ENCODE results near the gene PLOD3.

PLOD3 gene

DNA sequence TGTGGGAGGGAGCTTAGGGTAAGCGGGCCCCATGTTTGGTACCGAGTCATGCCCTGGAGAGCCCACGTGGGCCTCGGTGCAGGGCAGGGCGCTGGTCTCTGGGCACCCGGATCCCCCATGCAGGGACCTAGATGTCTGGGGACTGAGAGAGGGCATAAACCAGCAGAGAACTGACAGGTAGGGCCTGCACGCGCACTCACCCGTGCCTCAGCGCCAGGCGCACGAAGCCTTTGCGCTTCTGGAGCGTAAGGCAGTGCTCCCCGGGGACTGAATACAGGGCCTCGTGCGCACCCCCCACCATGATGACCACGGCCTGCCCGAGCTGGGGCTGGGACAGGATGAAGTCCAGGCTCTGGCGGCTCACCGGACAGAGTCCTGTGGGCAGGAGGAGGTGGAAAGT lies 19.4 kb downstream of the PLOD3 start:
- no peak for TF ChIP-seq POLR2A (IDR thresholded peaks at IDR 0.05; ENCODE audit: low read depth, low read length)
- no peak for FAIRE-seq

DNA sequence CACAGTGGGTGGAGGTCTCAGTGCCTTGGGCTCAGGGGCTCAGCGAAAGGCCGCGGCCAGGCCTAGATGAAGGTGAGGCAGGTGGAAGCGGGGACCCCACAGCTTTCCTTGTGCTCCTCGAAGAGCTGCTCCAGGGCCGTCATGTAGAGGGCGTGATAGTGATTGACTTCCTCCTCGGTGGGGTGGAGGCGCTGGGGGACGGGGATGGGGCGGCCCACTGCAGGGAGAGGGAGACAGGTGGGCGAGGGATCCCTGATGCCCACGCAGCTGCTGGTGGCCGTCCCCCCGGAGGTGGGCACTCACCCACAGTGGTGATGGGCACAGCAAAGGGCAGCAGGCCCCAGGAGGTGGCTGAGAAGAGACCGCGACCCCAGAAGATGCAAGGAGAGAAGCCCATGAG lies 21.5 kb downstream of the PLOD3 start:
- no peak for DNase-seq (ENCODE audit: insufficient read length, low spot score)
- no peak for FAIRE-seq
- TF ChIP-seq POLR2A (IDR thresholded peaks at IDR 0.05; ENCODE audit: low read depth, low read length), result no peak

More for the DNA sequence above, 19.4 kb downstream of the PLOD3 start:
- no peak for DNase-seq (ENCODE audit: insufficient read length, low spot score)

DNA sequence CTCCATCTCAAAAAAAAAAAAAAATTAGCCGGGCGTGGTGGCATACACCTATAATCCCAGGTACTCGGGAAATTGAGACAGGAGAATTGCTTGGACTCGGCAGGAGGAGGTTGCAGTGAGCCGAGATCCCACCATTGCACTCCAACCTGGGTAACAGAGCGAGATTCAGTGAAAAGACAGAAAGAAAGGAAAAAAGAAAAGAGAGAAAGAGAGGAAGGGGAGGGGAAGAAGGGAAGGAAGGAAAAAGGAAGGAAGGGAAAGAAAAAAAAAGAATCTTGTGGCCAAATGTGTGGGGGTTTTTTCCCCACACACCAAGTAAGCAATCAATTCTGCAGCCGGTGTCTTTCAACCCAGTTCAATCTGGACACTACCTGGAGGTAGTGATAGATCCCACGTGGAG lies 28.3 kb downstream of the PLOD3 start:
- FAIRE-seq, result no peak
- TF ChIP-seq POLR2A (IDR thresholded peaks at IDR 0.05; ENCODE audit: low read depth, low read length), result no peak
- no peak for DNase-seq (ENCODE audit: insufficient read length, low spot score)

DNA sequence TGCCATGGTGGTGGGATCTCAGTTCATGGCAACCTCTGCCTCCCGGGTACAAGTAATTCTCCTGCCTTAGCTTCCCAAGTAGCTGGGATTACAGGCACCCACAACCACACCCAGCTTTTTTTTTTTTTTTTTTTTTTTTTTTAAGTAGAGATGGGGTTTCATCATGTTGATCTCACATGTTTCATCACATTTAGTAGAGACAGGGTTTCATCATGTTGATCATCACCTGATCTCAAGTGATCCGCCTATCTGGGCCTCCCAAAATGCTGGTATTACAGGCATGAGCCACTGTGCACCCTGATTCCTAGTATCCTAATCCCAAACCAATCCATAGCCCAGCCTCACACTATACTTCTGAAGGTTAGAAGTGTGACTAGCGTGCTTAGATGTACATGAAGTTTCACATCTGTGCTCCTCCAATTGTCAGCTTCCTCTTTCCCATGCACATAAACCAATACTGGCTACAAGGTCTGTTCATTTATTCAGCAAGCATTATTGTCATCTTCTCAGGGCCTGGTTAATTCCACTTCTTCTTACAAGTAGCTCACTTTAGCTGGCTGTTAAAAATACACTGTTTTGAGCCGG lies 30.4 kb downstream of the PLOD3 start:
- FAIRE-seq (no peak), DNase-seq (ENCODE audit: insufficient read length, low spot score) (no peak)
- no peak for TF ChIP-seq POLR2A (IDR thresholded peaks at IDR 0.05; ENCODE audit: low read depth, low read length)

DNA sequence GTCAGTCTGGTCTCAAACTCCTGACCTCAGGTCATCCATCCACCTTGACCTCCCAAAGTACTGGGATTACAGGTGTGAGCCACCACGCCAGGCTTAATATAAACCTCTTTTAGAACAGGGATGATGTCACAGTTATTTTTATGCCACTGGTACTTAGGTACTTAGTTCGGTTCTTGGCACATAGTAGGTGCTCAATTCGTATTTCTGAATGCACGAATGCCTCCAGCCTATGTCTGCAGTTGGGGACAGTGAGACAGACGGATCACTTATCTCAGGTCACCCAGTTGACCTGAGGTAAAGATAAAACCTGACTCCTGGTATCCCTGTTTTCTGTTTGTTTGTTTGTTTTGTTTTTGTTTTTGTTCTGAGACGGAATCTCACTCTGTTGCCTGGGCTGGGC lies 31.2 kb downstream of the PLOD3 start:
- FAIRE-seq (no peak), DNase-seq (ENCODE audit: insufficient read length, low spot score) (no peak)
- no peak for TF ChIP-seq POLR2A (IDR thresholded peaks at IDR 0.05; ENCODE audit: low read depth, low read length)

DNA sequence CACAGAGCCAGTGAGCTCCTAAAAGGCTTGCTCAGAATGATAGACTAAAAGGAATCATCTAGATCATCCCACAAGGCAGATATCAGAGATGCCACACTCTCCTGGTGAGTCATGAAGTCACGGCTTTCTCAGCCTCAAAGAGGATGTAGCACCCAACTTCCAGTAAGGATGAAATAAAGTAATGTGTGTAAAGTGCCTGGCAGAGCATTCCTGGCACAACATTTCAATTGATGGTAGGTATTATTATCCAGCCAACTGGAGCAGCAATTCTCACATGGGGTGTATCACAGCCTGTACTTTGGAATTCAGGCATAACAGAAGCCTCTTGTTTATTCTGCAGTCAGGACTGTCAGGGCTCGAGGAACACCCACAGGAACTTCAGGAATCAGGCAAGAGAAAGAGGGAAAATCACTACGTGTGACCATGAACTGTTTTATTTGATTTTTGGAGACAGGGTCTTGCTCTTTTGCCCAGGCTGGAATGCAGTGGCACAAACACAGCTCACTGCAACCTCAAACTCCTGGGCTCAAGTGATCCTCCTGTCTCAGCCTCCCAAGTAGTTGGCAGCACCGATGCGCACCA lies 32.0 kb downstream of the PLOD3 start:
- FAIRE-seq (no peak), DNase-seq (ENCODE audit: insufficient read length, low spot score) (no peak)
- no peak for TF ChIP-seq POLR2A (IDR thresholded peaks at IDR 0.05; ENCODE audit: low read depth, low read length)

DNA sequence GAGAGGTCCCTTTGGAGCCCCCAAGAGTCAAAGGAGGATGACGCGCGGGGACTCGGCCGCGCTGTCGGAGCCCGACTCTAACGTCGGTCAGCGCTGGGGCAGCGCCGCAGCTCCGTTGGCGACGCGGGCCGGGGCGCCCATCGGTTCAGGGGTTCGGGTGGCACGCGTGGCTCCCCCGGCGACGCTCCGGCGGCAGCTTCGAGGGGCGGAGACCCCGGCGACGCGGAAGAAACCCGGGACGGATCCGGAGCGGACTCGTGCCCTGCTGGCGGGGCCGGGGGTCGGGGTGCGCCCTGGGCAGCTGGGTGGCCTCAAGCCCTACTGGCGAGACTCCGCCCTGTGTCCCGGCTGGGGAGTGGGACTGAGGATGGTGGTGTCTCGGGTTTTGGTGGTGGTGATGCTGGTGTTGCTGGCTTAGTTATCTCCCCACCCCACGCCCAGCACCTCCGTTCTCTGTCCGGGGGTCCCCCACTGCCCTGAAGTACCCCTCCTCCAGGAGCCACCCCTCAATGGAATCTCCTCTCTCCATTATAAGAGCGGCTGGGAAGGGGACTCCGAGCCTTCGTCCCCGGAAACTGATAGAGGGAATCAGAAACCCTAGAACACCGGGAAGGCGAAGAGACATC lies 37.1 kb downstream of the PLOD3 start, which contains the start of gene NAT16:
Gene NAT16, minus strand, starts transcription at position 164 of the 626 bp plus-strand sequence. CDS start 5,486 bp downstream, outside the sequence.
- no peak for TF ChIP-seq POLR2A (IDR thresholded peaks at IDR 0.05; ENCODE audit: low read depth, low read length)
- no peak for DNase-seq (ENCODE audit: insufficient read length, low spot score)
- no peak for FAIRE-seq

DNA sequence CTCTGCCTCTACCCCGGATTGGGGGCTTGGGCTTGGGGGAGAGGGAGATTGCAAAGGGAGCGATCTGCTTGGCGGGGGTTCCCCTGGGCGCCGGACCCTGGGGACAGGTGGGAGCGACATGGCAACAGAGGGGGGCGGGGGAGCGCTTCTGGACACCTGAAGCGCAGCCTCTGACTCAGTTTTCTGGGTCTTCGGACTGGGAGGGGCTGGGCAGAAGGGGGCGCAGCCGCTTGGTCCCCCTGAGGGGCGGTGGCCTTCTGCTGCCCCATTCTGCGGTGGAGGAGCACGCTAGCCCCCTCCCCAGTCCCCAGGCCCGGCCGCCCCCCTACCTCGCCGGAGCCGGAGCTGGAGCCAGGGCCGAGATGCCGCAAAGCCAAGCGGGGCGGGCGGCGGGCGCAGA lies 37.7 kb downstream of the PLOD3 start:
- no peak for TF ChIP-seq POLR2A (IDR thresholded peaks at IDR 0.05; ENCODE audit: low read depth, low read length)
- no peak for FAIRE-seq
- no peak for DNase-seq (ENCODE audit: insufficient read length, low spot score)

DNA sequence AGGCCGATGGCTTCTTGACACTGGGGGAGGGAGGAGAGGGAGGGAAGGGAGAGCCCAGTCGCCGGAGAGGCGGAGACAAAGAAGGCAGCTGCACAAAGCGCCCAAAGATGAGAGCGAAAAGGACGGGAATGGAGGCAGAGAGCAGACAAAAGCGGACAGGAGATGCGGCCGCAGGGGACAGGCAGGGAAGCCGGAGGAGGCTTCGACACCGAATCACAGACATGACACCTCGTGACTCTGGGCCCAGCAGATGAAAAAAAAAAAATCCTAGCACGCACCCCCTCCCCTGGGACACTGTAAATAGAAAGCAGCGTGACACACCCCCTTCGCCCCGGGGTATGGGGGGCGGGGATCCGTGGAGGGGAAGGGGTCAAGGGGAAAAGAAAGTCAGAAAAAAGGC lies 38.3 kb downstream of the PLOD3 start:
- FAIRE-seq (no peak), DNase-seq (ENCODE audit: insufficient read length, low spot score) (no peak)
- no peak for TF ChIP-seq POLR2A (IDR thresholded peaks at IDR 0.05; ENCODE audit: low read depth, low read length)

DNA sequence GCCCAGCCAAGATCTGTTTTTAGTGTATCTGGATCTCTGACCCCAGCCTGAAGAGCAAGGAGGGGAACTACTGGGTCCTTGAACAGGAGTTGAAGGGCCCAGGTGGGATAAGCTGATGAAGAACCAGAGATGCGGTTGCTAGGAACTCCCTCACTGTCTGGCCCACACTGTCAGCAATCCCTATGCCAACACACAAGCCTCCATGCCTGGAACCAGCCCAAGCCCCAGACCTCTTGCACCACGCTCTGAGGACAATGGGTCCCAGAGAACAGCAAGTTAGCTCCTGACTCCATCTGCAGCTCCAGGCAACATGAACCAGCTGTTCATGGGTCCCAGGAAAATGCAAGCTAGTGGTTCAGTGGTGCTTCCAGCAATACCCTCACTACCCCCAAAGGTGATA lies 39.7 kb downstream of the PLOD3 start:
- TF ChIP-seq POLR2A (IDR thresholded peaks at IDR 0.05; ENCODE audit: low read depth, low read length), result no peak
- DNase-seq (ENCODE audit: insufficient read length, low spot score) (no peak), FAIRE-seq (no peak)

DNA sequence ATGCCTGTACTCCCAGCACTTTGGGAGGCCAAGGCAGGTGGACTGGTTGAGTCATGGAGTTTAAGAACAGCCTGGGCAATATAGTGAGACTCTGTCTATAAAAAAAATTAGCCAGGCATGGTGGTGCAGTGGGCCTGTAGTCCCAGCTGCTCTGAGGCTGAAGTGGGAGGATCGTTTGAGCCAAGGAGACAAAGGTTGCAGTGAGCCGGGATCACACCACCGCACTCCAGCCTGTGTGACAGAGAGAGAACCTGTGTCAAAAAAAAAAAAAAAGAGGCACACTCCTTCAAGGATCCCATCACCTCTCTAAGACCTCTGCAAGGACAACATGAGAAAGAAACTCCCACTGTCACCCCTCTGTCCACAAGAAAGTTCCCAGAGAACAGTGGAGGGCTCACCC lies 41.7 kb downstream of the PLOD3 start:
- DNase-seq (ENCODE audit: insufficient read length, low spot score) (no peak), FAIRE-seq (no peak)
- no peak for TF ChIP-seq POLR2A (IDR thresholded peaks at IDR 0.05; ENCODE audit: low read depth, low read length)

DNA sequence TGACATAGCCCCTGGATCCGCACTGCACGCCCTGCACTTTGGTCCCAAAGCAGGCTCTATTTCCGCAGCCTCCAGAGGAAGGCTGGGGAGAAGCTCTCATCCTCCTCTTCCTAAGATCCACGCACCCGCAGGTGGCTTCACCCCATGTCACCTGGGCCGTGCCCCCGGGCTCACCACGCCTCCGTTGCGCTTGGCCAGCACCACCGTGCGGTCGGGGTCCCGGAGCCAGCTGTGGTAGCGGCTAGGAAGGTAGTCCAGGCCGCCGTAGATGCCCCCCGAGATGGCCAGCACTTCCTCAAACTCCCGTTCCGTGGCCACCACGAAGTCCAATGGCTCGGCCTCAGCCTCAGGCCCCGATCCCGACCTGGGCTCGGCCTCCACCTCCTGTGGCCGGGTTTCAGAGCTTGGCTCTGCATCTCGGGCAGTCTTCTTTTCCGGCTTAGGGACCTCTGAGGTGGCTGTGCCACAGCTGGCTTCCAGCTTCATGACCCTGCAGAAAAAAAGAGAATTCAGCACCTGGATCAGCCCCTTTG lies 43.0 kb downstream of the PLOD3 start:
- DNase-seq (ENCODE audit: insufficient read length, low spot score), result no peak

DNA sequence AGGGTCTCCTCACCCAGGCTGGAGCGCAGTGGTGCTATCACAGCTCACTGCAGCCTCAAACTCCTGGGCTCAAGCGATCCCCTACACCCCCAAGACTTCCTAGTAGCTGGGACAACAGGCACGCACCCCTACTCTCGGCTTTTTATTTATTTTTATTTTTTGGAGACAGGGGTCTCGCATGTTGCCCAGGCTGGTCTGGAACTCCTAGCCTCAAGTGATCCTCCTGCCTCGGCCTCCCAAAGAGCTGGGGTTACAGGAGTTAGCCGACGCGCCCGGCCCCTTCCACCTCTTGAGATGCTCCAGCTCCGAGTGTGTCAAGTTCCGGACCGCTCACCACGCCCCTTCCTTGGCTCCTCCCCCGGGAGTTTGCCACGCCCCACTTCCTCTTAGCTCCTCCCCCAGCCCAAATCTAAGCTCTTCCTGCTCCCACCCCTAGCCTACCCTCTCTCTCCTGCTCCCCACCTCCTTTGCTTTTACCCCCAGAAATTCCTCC lies 43.6 kb downstream of the PLOD3 start:
- peak; percentile 92 for DNase-seq (ENCODE audit: insufficient read length, low spot score)
- no peak; the same call in 1 of the 2 replicates for TF ChIP-seq POLR2A (IDR thresholded peaks at IDR 0.05; ENCODE audit: low read depth, low read length)
- FAIRE-seq, result no peak

More for the DNA sequence above, 43.0 kb downstream of the PLOD3 start:
- FAIRE-seq, result no peak
- TF ChIP-seq POLR2A (IDR thresholded peaks at IDR 0.05; ENCODE audit: low read depth, low read length), result no peak

DNA sequence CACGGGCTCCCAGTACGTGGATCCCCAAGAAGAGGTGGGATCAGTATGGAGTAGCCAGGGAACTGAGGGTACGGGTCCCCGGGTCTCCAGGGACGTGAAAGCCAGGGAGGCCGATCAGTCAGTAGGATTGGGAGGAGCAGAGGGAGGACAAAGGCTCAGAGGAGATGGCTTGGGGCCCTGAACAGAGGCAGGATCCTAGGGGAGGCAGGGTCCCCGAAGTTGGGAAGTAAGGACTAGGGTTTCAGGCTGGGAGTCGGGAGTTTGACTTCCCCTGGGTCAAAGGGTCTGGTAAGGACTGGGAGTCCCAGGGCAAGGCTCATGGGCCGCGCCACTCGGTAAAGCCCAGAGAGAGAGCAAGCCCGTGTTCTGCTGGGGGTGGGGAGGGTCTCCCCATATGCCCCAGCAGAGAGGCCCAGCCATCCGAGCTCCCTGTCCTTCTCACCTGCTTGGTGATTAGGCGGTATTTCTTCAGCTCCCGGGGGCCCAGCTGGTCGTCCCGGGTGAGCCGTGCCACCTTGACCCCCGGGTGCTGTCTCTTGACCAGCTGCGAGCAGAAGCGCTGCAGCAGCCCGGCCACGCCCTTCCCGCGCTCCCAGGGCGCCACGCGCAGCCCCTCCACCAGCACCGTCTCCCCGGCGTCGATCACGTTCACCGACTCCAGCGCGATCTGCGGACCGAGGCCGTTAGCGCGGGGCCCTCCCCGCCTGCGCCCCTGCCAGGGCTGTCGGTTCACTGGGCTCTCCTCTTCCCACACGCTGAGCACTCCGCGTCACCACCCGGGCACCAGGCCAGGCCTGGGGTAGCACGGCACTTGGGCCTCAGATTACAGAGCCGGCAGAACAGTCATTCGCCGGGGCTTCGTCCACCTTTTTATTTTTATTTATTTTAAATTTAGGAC lies 44.3 kb downstream of the PLOD3 start:
- FAIRE-seq (no peak), DNase-seq (ENCODE audit: insufficient read length, low spot score) (peak; percentile 95)
- no peak for TF ChIP-seq POLR2A (IDR thresholded peaks at IDR 0.05; ENCODE audit: low read depth, low read length)

Data from H54 (cell line).